A549 (cell line): Measurements from ENCODE around the gene RPP30. TPM values are rescaled to one million over a fixed set of nuclear protein-coding genes. Genes with fewer than 3 reads are reported as not detected.

Source experiments
- ATAC-seq, 2 experiments: fragments of 200-7000 bp in 1 of 2; fragments of >200 bp in 1 of 2; cut with Nextera tagmentation in 1 of 2; cut with Tn5 transposase in 1 of 2; 3 replicates each; pipeline versions ENCODE4 v1.8.0 to v1.9.1; 2018 to 2020; ENCODE audit warnings: mild to moderate bottlenecking in 1 of 2, moderate library complexity in 1 of 2
- CTCF ChIA-PET: fragments of 300-600 bp; sonication (Branson Sonifier 250); formaldehyde crosslinking; extraction: SDS; loops from one replicate; lab custom pipeline; 2021; ENCODE audit warnings: antibody characterized with exemption, inconsistent platforms; lab: Yijun Ruan, JAX
- POLR2A ChIA-PET: fragments of 350-600 bp; formaldehyde crosslinking; extraction: SDS; loops from one replicate; lab custom pipeline; 2021; ENCODE audit warnings: antibody characterized with exemption, inconsistent platforms; lab: Yijun Ruan, JAX
- DNase-seq, 2 experiments: peaks; one replicate each; pipeline versions ENCODE4 v3.0.0 to v3.0.0-alpha.2; 2011 to 2016; ENCODE audit warnings: low read depth in 1 of 2, low spot score in 1 of 2
- FAIRE-seq: peaks from 2 replicates; lab custom pipeline; 2011; peaks lifted over from hg19 to GRCh38; lab: Jason Lieb, UNC
- H3K27ac ChIP-seq, 2 experiments: fragments of >200 bp; sonication (Bioruptor Twin); formaldehyde crosslinking; 3 replicates each; pipeline ENCODE4 v1.5.1; 2016 to 2017
- H3K4me1 ChIP-seq: fragments of >200 bp; sonication (Bioruptor Twin); formaldehyde crosslinking; 3 replicates; pipeline ENCODE4 v1.6.1; 2016
- H3K4me2 ChIP-seq: fragments of >200 bp; sonication (Bioruptor Twin); formaldehyde crosslinking; 3 replicates; pipeline ENCODE4 v1.6.1; 2016
- H3K4me3 ChIP-seq: fragments of >200 bp; sonication (Bioruptor Twin); formaldehyde crosslinking; 3 replicates; pipeline ENCODE4 v1.5.1; 2016
- H3K9me3 ChIP-seq: fragments of >200 bp; sonication (Bioruptor Twin); formaldehyde crosslinking; 3 replicates; pipeline ENCODE4 v1.6.1; 2016
- CBX2 ChIP-seq: fragments of 200-600 bp; sonication (generic); IDR thresholded peaks from 2 replicates; pipeline ENCODE4 v1.6.1; 2016; ENCODE audit warnings: low read depth, mild to moderate bottlenecking, borderline replicate concordance
- CEBPB ChIP-seq, 2 experiments: fragments of >200 bp in 1 of 2; sonication (Bioruptor Twin) in 1 of 2; formaldehyde crosslinking in 1 of 2; IDR thresholded peaks; 2 replicates each; pipeline ENCODE4 v1.6.1; 2012 to 2016
- FOXS1 ChIP-seq: fragments of 250-450 bp; sonication (Bioruptor Pico); IDR thresholded peaks from 2 replicates; pipeline ENCODE4 v1.5.0; 2020; ENCODE audit warnings: mild to moderate bottlenecking, moderate library complexity
- HEYL ChIP-seq: fragments of 250-450 bp; sonication (Bioruptor Pico); IDR thresholded peaks from 2 replicates; pipeline ENCODE4 v1.8.0; 2021; ENCODE audit warnings: mild to moderate bottlenecking, moderate library complexity
- JUN ChIP-seq, 2 experiments: fragments of >200 bp; sonication (Bioruptor Twin); formaldehyde crosslinking; IDR thresholded peaks; 2 replicates in 1 of 2; 3 replicates in 1 of 2; pipeline ENCODE4 v1.6.1; 2016 to 2017
- MAZ ChIP-seq: fragments of 150-350 bp; IDR thresholded peaks from 2 replicates; pipeline ENCODE4 v1.6.1; 2014; ENCODE audit warnings: antibody characterized with exemption, low read depth, low read length, borderline replicate concordance
- MYC ChIP-seq: IDR thresholded peaks from 2 replicates; pipeline ENCODE4 v1.6.1; 2012; ENCODE audit warnings: mild to moderate bottlenecking, inconsistent platforms, low read length, improper control_type of control experiment, borderline replicate concordance
- POLR2AphosphoS2 ChIP-seq: conservative IDR thresholded peaks from 2 replicates; pipeline ENCODE4 v1.6.1; 2012; ENCODE audit warnings: low read length, improper control_type of control experiment, inconsistent platforms
- RNF2 ChIP-seq: fragments of 200-600 bp; sonication (generic); IDR thresholded peaks from 2 replicates; pipeline ENCODE4 v1.6.1; 2016; ENCODE audit warnings: low read depth, mild to moderate bottlenecking, antibody characterized with exemption, moderate library complexity, borderline replicate concordance
- ZFP36 ChIP-seq: fragments of 450-650 bp; IDR thresholded peaks from 2 replicates; pipeline ENCODE4 v1.6.1; 2014; ENCODE audit warnings: borderline replicate concordance; ENCODE audit not compliant: partially characterized antibody
- ZSCAN20 ChIP-seq: fragments of 250-450 bp; sonication (Bioruptor Pico); IDR thresholded peaks from 2 replicates; pipeline ENCODE4 v1.8.0; 2022; ENCODE audit warnings: mild to moderate bottlenecking, moderate library complexity
- WGBS: methylation state at CpG from one replicate; pipeline ENCODE4 v1.1.6; 2017; ENCODE audit errors: missing lambda C conversion rate; 5-methylcytosine and 5-hydroxymethylcytosine counted together
- polyA plus RNA-seq, 4 experiments: library from polyadenylated mRNA; depleted of rRNA in 3 of 4; stranded (reverse); fragments of >200 nt; fragmentation: RNase III in 1 of 4; extraction: RNeasy Plus Mini Kit Qiagen cat#74134 plus additional on column Dnase treatment in 1 of 4; gene quantifications; 2 replicates in 3 of 4; 3 replicates in 1 of 4; pipeline ENCODE4 v1.2.3, GENCODE V29; 2011 to 2017
- TF ChIP-seq, protein P1 (sequence below): fragments of 250-450 bp; sonication (Bioruptor Pico); IDR thresholded peaks from 2 replicates; pipeline ENCODE4 v1.5.0; 2020; ENCODE audit warnings: low read depth, mild to moderate bottlenecking, moderate library complexity
- TF ChIP-seq, protein P2 (sequence below): IDR thresholded peaks from 2 replicates; pipeline ENCODE4 v1.6.1; 2012
- TF ChIP-seq, protein P3 (sequence below): fragments of 250-450 bp; sonication (Bioruptor Pico); IDR thresholded peaks from 2 replicates; pipeline ENCODE4 v1.5.0; 2021; ENCODE audit warnings: mild to moderate bottlenecking, moderate library complexity, borderline replicate concordance
- TF ChIP-seq, protein P4 (sequence below): fragments of >200 bp; sonication (Bioruptor Twin); formaldehyde crosslinking; IDR thresholded peaks from 2 replicates; pipeline ENCODE4 v1.6.1; 2016

The RPP30 gene
- polyA plus RNA-seq, 2 of the 4 experiments (the other 2 are of a cell fraction) = 54.3 to 70.9 TPM

DNA sequence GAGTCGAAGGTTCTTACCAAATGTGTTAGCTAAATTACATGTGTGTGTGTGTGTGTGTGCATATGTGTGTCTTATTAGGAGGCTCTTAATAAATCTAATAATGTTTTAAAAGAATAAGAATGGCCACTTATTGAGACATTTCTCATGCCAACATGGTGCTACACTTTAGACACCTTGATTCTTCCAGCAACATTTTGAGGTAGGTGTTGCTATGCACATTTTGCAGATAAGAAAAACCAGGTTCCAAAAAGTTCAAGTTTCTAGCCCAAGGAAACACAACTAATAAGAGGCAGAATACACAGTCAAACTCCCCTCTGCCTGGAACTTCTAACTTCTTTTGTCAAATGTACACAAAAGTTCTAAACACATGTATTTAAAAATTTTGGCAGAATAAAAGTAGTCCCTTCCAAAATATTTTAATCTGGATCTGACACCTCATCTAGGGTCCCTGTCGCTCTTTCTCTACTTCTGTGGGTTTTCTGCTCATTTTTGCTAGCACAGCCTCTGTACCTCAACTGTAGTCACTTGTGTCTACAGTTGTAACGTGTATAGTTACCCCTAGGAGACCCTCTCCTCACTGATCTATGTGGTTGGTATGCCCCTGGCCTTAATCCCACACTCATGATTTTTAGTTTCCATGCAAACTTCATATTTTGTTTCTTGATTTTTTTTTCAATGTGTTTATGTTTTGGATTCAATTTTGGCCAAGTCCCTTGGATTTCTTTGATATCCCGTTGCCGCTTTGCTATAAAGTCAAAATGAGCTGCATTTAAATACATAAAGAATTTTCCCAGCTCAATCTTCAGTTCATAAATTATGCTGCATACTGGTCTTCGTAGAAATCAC lies 44.8 kb downstream of the RPP30 start:
- FAIRE-seq (no peak), ATAC-seq (no peak), DNase-seq (no peak)
- TF ChIP-seq, protein P1, sequence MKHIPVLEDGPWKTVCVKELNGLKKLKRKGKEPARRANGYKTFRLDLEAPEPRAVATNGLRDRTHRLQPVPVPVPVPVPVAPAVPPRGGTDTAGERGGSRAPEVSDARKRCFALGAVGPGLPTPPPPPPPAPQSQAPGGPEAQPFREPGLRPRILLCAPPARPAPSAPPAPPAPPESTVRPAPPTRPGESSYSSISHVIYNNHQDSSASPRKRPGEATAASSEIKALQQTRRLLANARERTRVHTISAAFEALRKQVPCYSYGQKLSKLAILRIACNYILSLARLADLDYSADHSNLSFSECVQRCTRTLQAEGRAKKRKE (CRISPR knock-in tag) = no peak
- TF ChIP-seq MAZ (no peak), FOXS1 (CRISPR knock-in tag) (no peak), CEBPB (IDR thresholded peaks at IDR 0.05) (no peak), HEYL (CRISPR knock-in tag) (no peak), POLR2AphosphoS2 (no peak), ZFP36 (no peak), MYC (no peak)
- TF ChIP-seq, protein P2, sequence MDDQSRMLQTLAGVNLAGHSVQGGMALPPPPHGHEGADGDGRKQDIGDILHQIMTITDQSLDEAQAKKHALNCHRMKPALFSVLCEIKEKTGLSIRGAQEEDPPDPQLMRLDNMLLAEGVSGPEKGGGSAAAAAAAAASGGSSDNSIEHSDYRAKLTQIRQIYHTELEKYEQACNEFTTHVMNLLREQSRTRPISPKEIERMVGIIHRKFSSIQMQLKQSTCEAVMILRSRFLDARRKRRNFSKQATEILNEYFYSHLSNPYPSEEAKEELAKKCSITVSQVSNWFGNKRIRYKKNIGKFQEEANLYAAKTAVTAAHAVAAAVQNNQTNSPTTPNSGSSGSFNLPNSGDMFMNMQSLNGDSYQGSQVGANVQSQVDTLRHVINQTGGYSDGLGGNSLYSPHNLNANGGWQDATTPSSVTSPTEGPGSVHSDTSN = no peak
- TF ChIP-seq, protein P3, sequence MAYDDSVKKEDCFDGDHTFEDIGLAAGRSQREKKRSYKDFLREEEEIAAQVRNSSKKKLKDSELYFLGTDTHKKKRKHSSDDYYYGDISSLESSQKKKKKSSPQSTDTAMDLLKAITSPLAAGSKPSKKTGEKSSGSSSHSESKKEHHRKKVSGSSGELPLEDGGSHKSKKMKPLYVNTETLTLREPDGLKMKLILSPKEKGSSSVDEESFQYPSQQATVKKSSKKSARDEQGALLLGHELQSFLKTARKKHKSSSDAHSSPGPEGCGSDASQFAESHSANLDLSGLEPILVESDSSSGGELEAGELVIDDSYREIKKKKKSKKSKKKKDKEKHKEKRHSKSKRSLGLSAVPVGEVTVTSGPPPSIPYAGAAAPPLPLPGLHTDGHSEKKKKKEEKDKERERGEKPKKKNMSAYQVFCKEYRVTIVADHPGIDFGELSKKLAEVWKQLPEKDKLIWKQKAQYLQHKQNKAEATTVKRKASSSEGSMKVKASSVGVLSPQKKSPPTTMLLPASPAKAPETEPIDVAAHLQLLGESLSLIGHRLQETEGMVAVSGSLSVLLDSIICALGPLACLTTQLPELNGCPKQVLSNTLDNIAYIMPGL (CRISPR knock-in tag) = no peak
- H3K4me2 ChIP-seq = no peak overlapping the region
- WGBS = 92% methylated on average over 6 of the region's 6 CpGs
- H3K4me3 ChIP-seq = no peak overlapping the region
- no peak overlapping the region for H3K27ac ChIP-seq
- ChIA-PET CTCF (interaction anchor here (0.6 to 1.9 kb wide), 5 partner anchors 46 to 370 kb away, joined by 3 to 7 read pairs (median 3); no protein-coding TSS in a partner anchor), POLR2A (no interaction called here)
- H3K9me3 ChIP-seq = no peaks in the 10 kb centered on the region
- H3K4me1 ChIP-seq = peaks cover 39% of the 10 kb centered on the region

DNA sequence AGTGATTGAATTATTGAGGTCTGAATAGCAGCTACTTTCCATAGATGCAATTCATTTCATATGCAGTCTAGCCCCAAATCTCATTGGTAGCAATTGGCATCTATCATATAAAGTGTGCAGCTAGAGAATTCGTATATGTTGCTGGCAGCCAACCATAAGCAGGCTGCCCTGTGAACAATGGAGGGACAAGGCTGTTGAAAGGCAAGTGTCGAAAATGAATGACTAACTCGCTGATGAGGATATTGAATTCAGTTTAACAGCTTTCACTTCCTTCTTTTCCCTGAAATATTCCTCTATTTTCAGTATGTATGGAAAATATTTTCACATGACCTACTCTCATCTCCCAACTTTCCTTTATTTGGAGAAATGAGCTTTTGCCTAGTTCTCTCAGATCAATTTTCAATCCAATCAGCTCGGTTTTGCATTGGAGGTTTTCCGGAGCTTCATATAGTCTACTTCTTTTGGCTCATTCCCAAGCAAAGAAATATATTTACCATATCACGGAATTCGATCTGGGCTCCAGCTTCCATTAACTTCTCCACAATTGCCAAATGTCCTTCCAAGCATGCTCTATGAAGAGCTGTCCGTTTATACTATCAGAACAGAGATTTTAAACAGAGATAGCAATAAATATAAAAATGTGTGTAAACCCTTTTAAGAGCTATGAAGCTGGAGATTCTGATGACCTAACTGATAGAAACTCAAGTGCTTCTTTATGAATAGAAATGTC lies 45.6 kb downstream of the RPP30 start:
- CTCF ChIA-PET = interaction anchor here (0.6 to 1.9 kb wide), 5 partner anchors 47 to 371 kb away, joined by 3 to 8 read pairs (median 5); no protein-coding TSS in a partner anchor
- Histone ChIP-seq H3K4me2 (no peak overlapping the region; the same call in 2 of the 3 replicates), H3K27ac (0 out of 6 replicates have a peak overlapping the region, but pooled peaks of 1 of the 2 experiments have one; percentile 7), H3K4me1 (peaks cover 38% of the 10 kb centered on the region), H3K9me3 (no peaks in the 10 kb centered on the region), H3K4me3 (no peak overlapping the region)
- ATAC-seq (no peak), DNase-seq (no peak), FAIRE-seq (no peak)
- 78% methylated on average over 8 of the region's 8 CpGs for WGBS
- TF ChIP-seq, protein P4, sequence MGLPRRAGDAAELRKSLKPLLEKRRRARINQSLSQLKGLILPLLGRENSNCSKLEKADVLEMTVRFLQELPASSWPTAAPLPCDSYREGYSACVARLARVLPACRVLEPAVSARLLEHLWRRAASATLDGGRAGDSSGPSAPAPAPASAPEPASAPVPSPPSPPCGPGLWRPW = no peak
- TF ChIP-seq, protein P1 (CRISPR knock-in tag) = no peak
- no peak for TF ChIP-seq RNF2
- TF ChIP-seq FOXS1 (CRISPR knock-in tag) = no peak
- no peak for TF ChIP-seq CBX2
- no peak for TF ChIP-seq JUN (IDR thresholded peaks at IDR 0.05)
- no peak for TF ChIP-seq HEYL (CRISPR knock-in tag)
- TF ChIP-seq ZSCAN20 = no peak
- POLR2A ChIA-PET = no interaction called here
